Measurements from ENCODE around the gene DIPK1C. TPM values are rescaled to one million over a fixed set of nuclear protein-coding genes. Genes with fewer than 3 reads are reported as not detected.

DIPK1C gene
- total RNA-seq, 2 donors from 2014 or later, result not detected

GRCh38 chr18:74396171-74397169 is 60.6 kb downstream of the DIPK1C start:
- TF ChIP-seq CTCF (IDR thresholded peaks at IDR 0.05) (no peak), POLR2A (IDR thresholded peaks at IDR 0.05) (no peak)
- intact Hi-C loops (cut with DNase I), result no loop called here
- ATAC-seq (peak; percentile 15), DNase-seq (no peak)
- Histone ChIP-seq H3K9me3 (no peaks in the 10 kb centered on the region), H3K27ac (no peak overlapping the region), H3K27me3 (no peaks in the 10 kb centered on the region), H3K36me3 (replicated peaks in 1 of 2; ENCODE audit: insufficient read depth in 1 of 2, low read depth in 2 of 2) (no peaks in the 10 kb centered on the region), H3K4me3 (no peak overlapping the region), H3K4me1 (peaks cover 12% of the 10 kb centered on the region)
- WGBS, 2 donors, result 49 to 52% methylated on average over 16 of the region's 16 CpGs

- TF ChIP-seq CTCF (IDR thresholded peaks at IDR 0.05) (no peak), POLR2A (IDR thresholded peaks at IDR 0.05) (no peak)
- WGBS, 2 donors, result 79 to 85% methylated on average over 8 to 9 of the region's 9 CpGs
- no peak for DNase-seq
- H3K9me3 ChIP-seq, result no peaks in the 10 kb centered on the region
- H3K27ac ChIP-seq, result no peak overlapping the region
- H3K4me3 ChIP-seq, result no peak overlapping the region
- H3K4me1 ChIP-seq, result peaks cover 12% of the 10 kb centered on the region
- intact Hi-C loops (cut with DNase I), result no loop called here
- no peaks in the 10 kb centered on the region for H3K36me3 ChIP-seq (replicated peaks in 1 of 2; ENCODE audit: insufficient read depth in 1 of 2, low read depth in 2 of 2)
- H3K27me3 ChIP-seq, result no peaks in the 10 kb centered on the region
- ATAC-seq, result peak; percentile 35
These were observed 61.4 kb downstream of the DIPK1C start for GRCh38 chr18:74395648-74396154.

GRCh38 chr18:74395006-74395405 is 62.1 kb downstream of the DIPK1C start:
- no peak for TF ChIP-seq CTCF (IDR thresholded peaks at IDR 0.05)
- no peak for TF ChIP-seq POLR2A (IDR thresholded peaks at IDR 0.05)
- Histone ChIP-seq H3K27ac (no peak overlapping the region), H3K4me1 (peaks cover 12% of the 10 kb centered on the region), H3K9me3 (no peaks in the 10 kb centered on the region), H3K36me3 (replicated peaks in 1 of 2; ENCODE audit: insufficient read depth in 1 of 2, low read depth in 2 of 2) (no peaks in the 10 kb centered on the region), H3K4me3 (no peak overlapping the region), H3K27me3 (no peaks in the 10 kb centered on the region)
- DNase-seq (no peak), ATAC-seq (no peak)
- intact Hi-C loops (cut with DNase I), result no loop called here
- 88 to 96% methylated on average over 7 of the region's 7 CpGs for WGBS, 2 donors

- H3K9me3 ChIP-seq, result no peaks in the 10 kb centered on the region
- DNase-seq (no peak), ATAC-seq (no peak)
- intact Hi-C loops (cut with DNase I), result no loop called here
- no peak overlapping the region for H3K27ac ChIP-seq
- 83 to 84% methylated on average over 4 of the region's 4 CpGs for WGBS, 2 donors
- no peaks in the 10 kb centered on the region for H3K36me3 ChIP-seq (replicated peaks in 1 of 2; ENCODE audit: insufficient read depth in 1 of 2, low read depth in 2 of 2)
- no peaks in the 10 kb centered on the region for H3K27me3 ChIP-seq
- H3K4me3 ChIP-seq, result no peak overlapping the region
- H3K4me1 ChIP-seq, result peaks cover 12% of the 10 kb centered on the region
- TF ChIP-seq CTCF (IDR thresholded peaks at IDR 0.05) (no peak), POLR2A (IDR thresholded peaks at IDR 0.05) (no peak)
These were observed 64.8 kb downstream of the DIPK1C start for GRCh38 chr18:74392323-74392722.
